ENCODE data around the gene CKAP4.

DNA sequence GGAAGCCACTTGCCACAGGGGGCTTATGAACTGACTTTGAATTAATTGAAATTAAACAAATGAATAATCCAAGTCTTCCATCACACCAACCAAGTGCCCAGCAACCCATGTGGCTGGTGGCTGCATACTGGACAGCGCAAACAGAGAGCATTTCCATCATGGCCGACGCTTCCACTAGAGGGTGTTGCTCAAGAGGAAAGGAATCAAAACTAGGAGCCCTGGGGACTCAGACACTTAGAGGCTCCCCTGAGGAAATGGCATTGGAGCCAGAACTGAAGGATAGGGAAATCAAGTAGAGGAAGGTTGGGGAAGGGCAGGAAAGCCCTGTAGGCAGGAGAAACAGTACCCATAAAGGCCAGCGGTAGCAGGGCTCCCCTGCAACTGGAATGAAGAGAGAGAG is 58.5 kb downstream of the CKAP4 start:
- no peak for TF ChIP-seq POLR2AphosphoS5 (IDR thresholded peaks at IDR 0.05)
- TF ChIP-seq, protein P1, sequence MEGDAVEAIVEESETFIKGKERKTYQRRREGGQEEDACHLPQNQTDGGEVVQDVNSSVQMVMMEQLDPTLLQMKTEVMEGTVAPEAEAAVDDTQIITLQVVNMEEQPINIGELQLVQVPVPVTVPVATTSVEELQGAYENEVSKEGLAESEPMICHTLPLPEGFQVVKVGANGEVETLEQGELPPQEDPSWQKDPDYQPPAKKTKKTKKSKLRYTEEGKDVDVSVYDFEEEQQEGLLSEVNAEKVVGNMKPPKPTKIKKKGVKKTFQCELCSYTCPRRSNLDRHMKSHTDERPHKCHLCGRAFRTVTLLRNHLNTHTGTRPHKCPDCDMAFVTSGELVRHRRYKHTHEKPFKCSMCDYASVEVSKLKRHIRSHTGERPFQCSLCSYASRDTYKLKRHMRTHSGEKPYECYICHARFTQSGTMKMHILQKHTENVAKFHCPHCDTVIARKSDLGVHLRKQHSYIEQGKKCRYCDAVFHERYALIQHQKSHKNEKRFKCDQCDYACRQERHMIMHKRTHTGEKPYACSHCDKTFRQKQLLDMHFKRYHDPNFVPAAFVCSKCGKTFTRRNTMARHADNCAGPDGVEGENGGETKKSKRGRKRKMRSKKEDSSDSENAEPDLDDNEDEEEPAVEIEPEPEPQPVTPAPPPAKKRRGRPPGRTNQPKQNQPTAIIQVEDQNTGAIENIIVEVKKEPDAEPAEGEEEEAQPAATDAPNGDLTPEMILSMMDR (IDR thresholded peaks at IDR 0.05), result no peak
- no peak for TF ChIP-seq POLR2A (IDR thresholded peaks at IDR 0.05)
- TF ChIP-seq EP300 (IDR thresholded peaks at IDR 0.05), result no peak

Measured in stomach (tissue), 4 donors.